DMS79 treated with DMSO at 0.1 percent for 48 hours (cell line): ENCODE results near the gene CDKAL1.

Source experiments
- DNase-seq: peaks from one replicate; lab custom pipeline; 2025; lab: John Stamatoyannopoulos, UW

The CDKAL1 gene

GRCh38 chr6:21141616-21142303 lies 607.5 kb downstream of the CDKAL1 start:
- DNase-seq, result no peak

DNA sequence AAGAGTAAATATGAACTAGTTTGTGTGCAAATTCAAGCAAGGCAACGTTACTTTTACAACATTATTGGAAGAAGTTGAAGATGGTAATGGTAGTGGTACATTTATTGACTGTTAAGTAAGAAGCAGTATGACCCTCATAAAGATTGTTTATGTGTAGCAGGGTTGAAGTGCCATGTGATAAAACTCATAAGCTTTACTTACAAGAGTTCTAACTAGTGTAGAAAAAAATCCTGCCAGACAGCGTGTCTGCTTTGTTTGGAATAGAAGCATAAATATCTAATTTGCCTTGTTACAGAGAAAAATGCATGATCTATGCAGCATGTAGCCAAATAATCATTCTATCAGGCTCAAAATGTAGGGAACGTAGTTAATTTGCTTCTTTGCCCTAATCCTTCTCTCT lies 608.5 kb downstream of the CDKAL1 start:
- no peak for DNase-seq

DNA sequence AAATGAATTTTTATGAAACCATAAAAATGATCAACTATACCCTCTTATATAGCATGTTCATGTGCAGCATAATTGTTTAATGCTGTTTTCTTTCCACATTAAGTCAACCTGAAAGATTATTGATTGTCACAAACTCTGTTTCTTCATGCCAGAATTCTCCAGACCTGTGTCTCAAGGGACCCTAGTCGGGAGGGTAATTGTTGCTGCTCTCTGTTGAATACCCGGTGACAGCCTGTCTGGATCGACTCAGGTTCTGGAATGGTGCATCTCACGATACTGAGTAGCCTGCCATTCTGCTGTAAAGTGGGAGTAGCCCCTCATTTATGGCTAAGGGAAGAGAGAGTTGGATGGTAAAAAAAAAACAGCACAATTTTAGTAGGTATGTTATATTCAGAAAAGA lies 609.4 kb downstream of the CDKAL1 start:
- DNase-seq, result no peak

GRCh38 chr6:21144928-21145327 lies 610.7 kb downstream of the CDKAL1 start:
- DNase-seq, result no peak

- no peak for DNase-seq
Observed at GRCh38 chr6:21147995-21148394, 613.7 kb downstream of the CDKAL1 start.

GRCh38 chr6:21149470-21149869 lies 615.2 kb downstream of the CDKAL1 start:
- DNase-seq, result no peak

DNA sequence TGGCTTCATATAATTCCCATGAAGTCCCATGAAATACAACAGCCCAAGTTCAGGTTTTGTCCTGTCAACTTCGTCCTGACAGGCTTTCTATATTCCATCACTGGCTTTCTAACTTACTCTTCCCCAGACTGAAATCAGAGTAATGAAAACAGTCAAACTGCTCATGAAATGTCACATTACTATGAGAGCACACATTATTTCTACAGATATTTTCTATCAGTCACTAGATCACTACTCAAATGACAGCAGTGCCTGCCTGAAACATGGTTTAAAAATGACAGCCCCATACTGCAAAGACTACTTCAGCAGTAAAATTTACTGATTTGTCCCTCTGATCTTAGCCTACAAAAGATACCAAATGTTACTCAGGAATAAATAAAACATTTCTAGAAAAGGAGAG lies 616.4 kb downstream of the CDKAL1 start:
- no peak for DNase-seq

DNA sequence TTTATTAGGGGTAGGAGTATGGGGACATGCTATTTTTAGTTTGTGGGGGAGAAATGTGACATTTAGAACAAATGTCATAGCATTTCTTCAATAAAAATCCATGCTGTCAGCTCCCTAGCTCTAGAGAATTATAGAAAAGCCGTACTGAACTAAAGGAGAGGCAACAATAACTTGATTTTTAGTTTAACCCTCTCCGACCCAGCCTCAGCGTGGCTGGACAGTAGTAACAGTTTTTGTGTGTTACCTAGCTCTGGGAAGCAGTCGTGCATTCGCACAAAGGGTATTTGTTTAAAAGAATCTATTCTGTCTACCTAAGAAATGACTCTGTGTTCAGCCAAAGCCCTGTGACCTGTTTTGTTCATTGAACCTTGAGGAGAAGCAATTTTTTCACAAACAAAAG lies 616.9 kb downstream of the CDKAL1 start:
- DNase-seq, result no peak

GRCh38 chr6:21151530-21151929 lies 617.3 kb downstream of the CDKAL1 start:
- no peak for DNase-seq

GRCh38 chr6:21157186-21157929 lies 623.1 kb downstream of the CDKAL1 start:
- no peak for DNase-seq

- no peak for DNase-seq
Observed at GRCh38 chr6:21158149-21158548, 623.9 kb downstream of the CDKAL1 start.

DNA sequence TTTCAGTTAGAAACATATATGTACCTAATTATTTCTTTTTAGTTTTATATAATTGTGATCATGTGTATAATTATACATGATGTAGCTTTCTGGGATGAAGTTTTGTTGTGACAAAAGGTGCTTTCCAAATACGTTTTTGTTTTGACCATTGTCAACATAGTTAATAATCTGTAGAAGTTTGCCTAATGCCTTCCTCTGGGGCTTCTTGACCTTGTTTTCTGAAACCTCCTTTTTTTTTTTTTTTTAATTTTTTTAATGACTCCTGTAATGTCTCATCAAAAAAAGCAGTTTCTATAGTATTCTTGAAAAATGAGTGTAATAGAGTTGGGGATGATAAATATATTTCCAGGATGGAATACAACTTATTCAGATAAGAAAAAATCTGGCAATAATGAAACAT lies 624.6 kb downstream of the CDKAL1 start:
- no peak for DNase-seq

GRCh38 chr6:21159465-21159864 lies 625.2 kb downstream of the CDKAL1 start:
- no peak for DNase-seq

DNA sequence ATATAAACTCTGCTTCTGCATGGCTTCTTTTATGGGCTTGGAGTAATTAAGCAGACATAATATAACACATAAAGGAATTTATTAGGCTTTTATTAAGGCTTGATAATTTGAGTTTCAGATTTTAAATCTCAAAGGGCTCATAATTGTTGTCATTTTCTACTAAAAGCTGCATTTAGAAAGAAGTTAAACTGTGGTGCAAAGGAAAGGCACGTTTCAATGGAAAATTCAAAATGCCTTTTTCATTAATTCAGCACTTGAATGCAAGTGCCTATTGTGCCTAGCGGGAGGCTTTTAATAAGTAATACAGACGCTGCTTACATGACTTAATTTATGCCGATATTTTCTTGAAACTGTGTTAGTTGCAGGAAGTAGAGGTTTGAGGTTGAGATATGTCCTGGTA lies 627.5 kb downstream of the CDKAL1 start:
- no peak for DNase-seq

DNA sequence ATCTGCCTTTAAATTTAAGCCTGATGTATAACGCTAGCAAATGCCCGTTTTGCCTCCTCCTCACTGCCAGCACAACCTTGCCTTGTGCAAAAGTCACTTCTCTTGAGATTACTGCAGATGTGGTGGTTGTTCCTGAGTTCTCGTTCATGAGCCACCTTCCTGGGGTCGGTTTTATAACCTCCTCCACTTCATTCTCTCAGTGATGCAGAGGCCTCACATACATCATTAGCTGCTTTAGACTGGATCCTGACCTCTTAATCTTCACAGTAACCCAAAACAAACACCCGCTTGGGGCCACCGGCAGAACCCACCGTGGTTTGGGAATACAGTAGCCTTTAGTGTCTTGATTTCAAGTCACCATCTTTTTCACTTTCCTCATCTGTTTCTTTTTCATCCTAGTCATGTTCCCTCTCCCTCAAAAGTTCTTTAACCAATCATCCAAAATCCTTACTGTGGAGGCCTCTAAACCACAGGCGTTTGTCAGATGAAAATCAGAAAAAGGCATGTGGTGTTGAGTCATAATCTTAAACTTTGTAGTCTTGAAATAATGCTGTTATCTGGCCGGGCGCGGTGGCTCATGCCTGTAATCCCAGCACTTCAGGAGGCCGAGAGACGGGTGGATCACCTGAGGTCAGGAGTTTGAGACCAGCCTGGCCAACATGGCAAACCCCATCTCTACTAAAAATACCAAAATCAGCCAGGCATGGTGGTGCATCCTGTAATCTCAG lies 629.0 kb downstream of the CDKAL1 start:
- DNase-seq, result no peak

- DNase-seq, result no peak
Observed at GRCh38 chr6:21163838-21164180, 629.6 kb downstream of the CDKAL1 start.

DNA sequence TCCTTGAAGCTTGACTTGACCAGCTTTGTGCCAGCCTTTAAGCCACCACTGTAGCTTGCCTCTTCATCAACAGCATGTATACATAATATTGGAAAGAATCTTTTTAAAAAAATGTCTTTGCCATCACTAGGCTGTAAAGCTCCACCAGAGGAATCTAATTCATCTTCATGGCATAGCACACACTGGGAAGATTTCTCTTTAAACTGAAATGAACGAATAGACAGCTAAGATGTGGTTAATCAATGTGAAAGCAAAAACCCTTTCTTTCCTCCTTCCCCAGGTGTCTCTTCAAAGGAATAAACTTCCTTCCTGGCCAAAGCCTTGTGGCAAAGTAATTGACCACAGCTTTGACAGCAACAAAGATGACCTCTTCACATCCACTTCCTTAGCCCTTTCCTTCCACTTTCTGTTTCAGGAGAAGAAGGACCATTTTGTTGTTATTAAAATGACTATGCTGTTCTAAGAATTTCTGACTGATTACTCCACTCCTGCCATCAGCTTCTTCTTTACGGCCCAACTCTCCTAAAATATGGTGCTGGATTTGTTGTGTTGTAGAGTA lies 630.6 kb downstream of the CDKAL1 start:
- DNase-seq, result no peak

DNA sequence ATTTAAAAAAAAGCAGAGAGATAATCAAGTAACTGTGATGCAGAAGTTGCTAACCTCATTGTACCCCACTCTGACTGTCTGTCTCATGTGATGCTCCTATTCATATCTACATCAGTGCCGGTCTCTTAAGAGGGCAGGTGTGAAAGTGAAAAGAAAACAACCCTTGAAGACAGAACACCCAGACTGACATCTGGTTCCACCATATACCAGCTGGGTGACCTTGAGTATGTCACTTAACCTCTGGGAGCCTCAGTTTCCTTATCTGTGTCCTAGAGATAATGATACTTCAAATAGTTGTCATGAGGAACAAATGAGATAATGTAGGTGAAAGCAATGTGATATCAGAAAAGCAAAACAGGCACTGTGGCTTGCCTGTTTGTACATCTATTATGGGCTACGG lies 632.5 kb downstream of the CDKAL1 start:
- no peak for DNase-seq

- no peak for DNase-seq
Observed at GRCh38 chr6:21167790-21168189, 633.5 kb downstream of the CDKAL1 start.

DNA sequence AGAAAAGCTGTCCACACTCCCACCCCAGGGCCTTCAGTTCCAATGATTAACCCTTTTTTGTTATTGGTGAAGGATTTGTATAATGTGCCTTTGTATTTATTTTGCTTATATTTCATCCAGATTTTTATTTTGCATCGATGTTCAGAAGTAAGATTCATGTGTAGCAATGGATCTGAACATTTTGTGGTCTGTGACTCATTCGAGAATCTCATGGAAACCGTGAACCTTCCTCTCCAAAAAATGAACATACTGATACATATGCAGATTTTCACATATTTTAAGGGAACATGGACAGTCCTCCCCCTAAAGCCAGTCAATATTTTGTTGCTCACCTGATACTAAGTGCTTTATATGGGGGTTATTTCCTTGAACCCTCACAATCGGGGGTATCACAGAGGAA lies 637.5 kb downstream of the CDKAL1 start:
- no peak for DNase-seq

DNA sequence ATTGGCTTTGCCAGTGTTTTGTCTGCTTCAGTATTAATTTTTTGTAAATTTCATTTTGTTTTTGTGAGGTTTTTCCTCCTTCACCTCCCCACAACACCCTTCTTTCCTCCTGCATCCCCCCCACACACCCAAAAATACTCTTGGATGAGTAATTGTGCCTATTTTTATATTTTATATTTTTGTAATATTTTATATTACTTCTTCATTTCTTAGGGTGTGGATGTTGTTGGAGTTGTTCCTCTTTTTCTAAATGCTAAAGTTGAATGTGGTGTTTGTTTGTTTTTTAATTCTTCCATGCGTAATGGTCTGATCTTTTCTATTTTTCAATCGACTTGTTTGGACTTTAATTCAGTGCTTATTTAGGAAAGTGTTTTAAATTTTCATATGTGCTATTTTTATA lies 638.8 kb downstream of the CDKAL1 start:
- no peak for DNase-seq

DNA sequence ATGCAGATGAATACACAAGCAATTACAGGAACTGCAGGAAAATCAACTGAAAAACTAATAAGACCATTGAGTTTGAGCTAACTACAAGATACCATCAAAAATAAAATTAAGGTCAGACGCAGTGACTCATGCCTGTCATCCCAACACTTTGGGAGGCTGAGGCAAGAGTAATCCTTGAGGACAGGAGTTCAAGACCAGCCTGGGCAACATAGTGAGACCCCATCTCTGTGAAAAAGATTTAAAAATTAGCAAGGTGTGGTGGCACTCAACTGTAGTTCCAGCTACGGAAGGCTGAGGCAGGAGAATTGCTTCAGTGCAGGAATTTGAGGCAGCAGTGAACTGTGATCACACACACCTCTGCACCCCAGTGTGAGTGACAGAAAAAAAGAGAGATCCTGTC lies 639.4 kb downstream of the CDKAL1 start:
- no peak for DNase-seq

DNA sequence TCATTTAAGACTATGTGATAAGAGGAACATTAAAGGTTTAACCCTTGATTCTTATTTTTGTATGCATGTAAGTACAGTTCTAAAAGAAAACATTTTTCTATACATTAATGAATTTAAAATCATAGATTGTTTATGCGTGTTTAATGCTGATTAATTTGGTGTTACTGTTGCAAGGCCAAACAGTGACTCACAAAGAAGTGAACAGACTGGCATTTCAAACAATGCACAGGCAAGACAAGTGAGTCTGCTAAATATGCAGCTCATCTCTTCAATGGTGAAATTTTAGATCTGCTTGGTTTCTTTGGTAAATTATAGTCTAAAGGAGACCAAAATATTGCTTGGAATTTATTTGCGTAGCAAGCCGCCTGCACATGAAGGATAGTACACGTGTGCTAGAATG lies 641.9 kb downstream of the CDKAL1 start:
- no peak for DNase-seq
